GM12892 (cell line): ENCODE measurements around the gene CTBS.

Experiments
- POLR2A ChIP-seq: IDR thresholded peaks from 2 replicates; pipeline ENCODE4 v1.6.1; 2011; ENCODE audit warnings: low read depth, low read length, control low read depth
- POLR2AphosphoS5 ChIP-seq: IDR thresholded peaks from 2 replicates; pipeline ENCODE4 v1.6.1; 2011; ENCODE audit warnings: low read depth, low read length, control low read depth

- TF ChIP-seq POLR2A (no peak), POLR2AphosphoS5 (no peak)
Observed at GRCh38 chr1:84600796-84601195, 26.6 kb upstream of the CTBS start.
